ENCODE data around the gene CCN2. TPM values are rescaled to one million over a fixed set of nuclear protein-coding genes. Genes with fewer than 3 reads are reported as not detected.

Gene CCN2
- total and polyA plus RNA-seq, 2 of the 8 experiments (the other 6 are each of a cell fraction or from before 2014, with no cell fraction given): 25.0 to 107 TPM

GRCh38 chr6:131914967-131915751, 36.0 kb downstream of the CCN2 start (continued):
- TF ChIP-seq TEAD4 (IDR thresholded peaks at IDR 0.05; ENCODE audit: low read depth, low read length) (no peak), CBX8 (IDR thresholded peaks at IDR 0.05; ENCODE audit: borderline replicate concordance, low read depth, low read length) (no peak), CTCF (IDR thresholded peaks at IDR 0.05; ENCODE audit: control extremely low read depth in 1 of 3, insufficient read depth in 1 of 3, low read depth in 1 of 3, low read length in 3 of 3) (peak in 2 of 3 experiments; percentile 48 to 71; a peak in 3 of 4 replicates), ZNF274 (IDR thresholded peaks at IDR 0.05; ENCODE audit: borderline replicate concordance, extremely low read depth, low read length) (no peak), PHF8 (conservative IDR thresholded peaks at IDR 0.05; ENCODE audit: low read depth, low read length) (no peak), POLR2A (IDR thresholded peaks at IDR 0.05; ENCODE audit: control extremely low read depth in 1 of 2, low read depth in 2 of 2, low read length in 2 of 2) (peak; percentile 19 to 84; a peak in 2 of 3 replicates), CHD7 (IDR thresholded peaks at IDR 0.05; ENCODE audit: insufficient replicate concordance, low read length) (peak; percentile 62)
